ENCODE data around the gene OR56B4. TPM values are rescaled to one million over a fixed set of nuclear protein-coding genes. Genes with fewer than 3 reads are reported as not detected.

OR56B4 gene
- total RNA-seq, 4 donors from 2014 or later: not detected

GRCh38 chr11:6083129-6083528, 24.4 kb upstream of the OR56B4 start:
- Histone ChIP-seq H3K4me3 (no peak overlapping the region), H3K36me3 (no peaks in the 10 kb centered on the region), H3K27ac (no peak overlapping the region), H3K4me1 (no peaks in the 10 kb centered on the region), H3K27me3 (no peaks in the 10 kb centered on the region), H3K9me3 (no peaks in the 10 kb centered on the region)
- no peak for DNase-seq (ENCODE audit: low spot score in 2 of 2)
- TF ChIP-seq EP300 (IDR thresholded peaks at IDR 0.05) (no peak), CTCF (IDR thresholded peaks at IDR 0.05) (no peak)
- WGBS: 84% methylated on average over 2 of the region's 2 CpGs

- H3K27ac ChIP-seq: no peak overlapping the region
- no peak overlapping the region for H3K4me3 ChIP-seq
- WGBS: 67% methylated on average over 2 of the region's 3 CpGs
- H3K27me3 ChIP-seq: no peaks in the 10 kb centered on the region
- no peak for TF ChIP-seq POLR2A (IDR thresholded peaks at IDR 0.05)
- TF ChIP-seq CTCF (IDR thresholded peaks at IDR 0.05): no peak
- no peak for TF ChIP-seq POLR2AphosphoS5 (IDR thresholded peaks at IDR 0.05)
- no peak for TF ChIP-seq EP300 (IDR thresholded peaks at IDR 0.05)
- no peaks in the 10 kb centered on the region for H3K4me1 ChIP-seq
- H3K36me3 ChIP-seq: no peaks in the 10 kb centered on the region
- H3K9me3 ChIP-seq: no peaks in the 10 kb centered on the region
- no peak for DNase-seq (ENCODE audit: low spot score in 2 of 2)
Observed at GRCh38 chr11:6084587-6084986, 22.9 kb upstream of the OR56B4 start.

- Histone ChIP-seq H3K27ac (no peak overlapping the region), H3K9me3 (no peaks in the 10 kb centered on the region), H3K27me3 (no peaks in the 10 kb centered on the region), H3K4me1 (no peaks in the 10 kb centered on the region), H3K4me3 (no peak overlapping the region), H3K36me3 (no peaks in the 10 kb centered on the region)
- 55% methylated on average over 1 of the region's 1 CpG for WGBS
- TF ChIP-seq EP300 (IDR thresholded peaks at IDR 0.05): no peak
- TF ChIP-seq CTCF (IDR thresholded peaks at IDR 0.05): no peak
- no peak for TF ChIP-seq POLR2A (IDR thresholded peaks at IDR 0.05)
- TF ChIP-seq POLR2AphosphoS5 (IDR thresholded peaks at IDR 0.05): no peak
- DNase-seq (ENCODE audit: low spot score in 2 of 2): no peak
Observed at GRCh38 chr11:6094186-6094585, 13.3 kb upstream of the OR56B4 start.

GRCh38 chr11:6095798-6096197, 11.7 kb upstream of the OR56B4 start:
- H3K27ac ChIP-seq: no peak overlapping the region
- H3K27me3 ChIP-seq: no peaks in the 10 kb centered on the region
- no peak overlapping the region for H3K4me3 ChIP-seq
- H3K4me1 ChIP-seq: no peaks in the 10 kb centered on the region
- no peak for DNase-seq (ENCODE audit: low spot score in 2 of 2)
- H3K9me3 ChIP-seq: no peaks in the 10 kb centered on the region
- no peaks in the 10 kb centered on the region for H3K36me3 ChIP-seq
- no CpG with 5 or more reads among the region's 2 CpGs for WGBS
- no peak for TF ChIP-seq POLR2A (IDR thresholded peaks at IDR 0.05)
- no peak for TF ChIP-seq EP300 (IDR thresholded peaks at IDR 0.05)
- no peak for TF ChIP-seq POLR2AphosphoS5 (IDR thresholded peaks at IDR 0.05)
- TF ChIP-seq CTCF (IDR thresholded peaks at IDR 0.05): no peak

- H3K4me3 ChIP-seq: no peak overlapping the region
- TF ChIP-seq POLR2AphosphoS5 (IDR thresholded peaks at IDR 0.05) (no peak), POLR2A (IDR thresholded peaks at IDR 0.05) (no peak), EP300 (IDR thresholded peaks at IDR 0.05) (no peak), CTCF (IDR thresholded peaks at IDR 0.05) (no peak)
- no peak overlapping the region for H3K27ac ChIP-seq
- H3K9me3 ChIP-seq: no peaks in the 10 kb centered on the region
- H3K27me3 ChIP-seq: no peaks in the 10 kb centered on the region
- 90% methylated on average over 2 of the region's 2 CpGs for WGBS
- H3K4me1 ChIP-seq: no peaks in the 10 kb centered on the region
- no peaks in the 10 kb centered on the region for H3K36me3 ChIP-seq
- no peak for DNase-seq (ENCODE audit: low spot score in 2 of 2)
Observed at GRCh38 chr11:6096417-6096816, 11.1 kb upstream of the OR56B4 start.
